Esophagus squamous epithelium (tissue), 4 donors: ENCODE data around the gene SLC17A3.

ENCODE experiments used
- POLR2A ChIP-seq, 4 donors: fragments of 450-650 bp; IDR thresholded peaks; one replicate each; pipeline ENCODE4 v1.6.1; 2017; ENCODE audit warnings: antibody characterized with exemption in 4 of 4, mild to moderate bottlenecking in 4 of 4, moderate library complexity in 3 of 4
- TF ChIP-seq, protein P1 (sequence below), 6 experiments: fragments of 450-650 bp in 4 of 6; fragments of 200-600 bp in 2 of 6; sonication (generic) in 2 of 6; IDR thresholded peaks; one replicate each; pipeline ENCODE4 v1.5.1; 2016 to 2019; ENCODE audit warnings: antibody characterized with exemption in 6 of 6, mild to moderate bottlenecking in 4 of 6, moderate library complexity in 4 of 6

DNA sequence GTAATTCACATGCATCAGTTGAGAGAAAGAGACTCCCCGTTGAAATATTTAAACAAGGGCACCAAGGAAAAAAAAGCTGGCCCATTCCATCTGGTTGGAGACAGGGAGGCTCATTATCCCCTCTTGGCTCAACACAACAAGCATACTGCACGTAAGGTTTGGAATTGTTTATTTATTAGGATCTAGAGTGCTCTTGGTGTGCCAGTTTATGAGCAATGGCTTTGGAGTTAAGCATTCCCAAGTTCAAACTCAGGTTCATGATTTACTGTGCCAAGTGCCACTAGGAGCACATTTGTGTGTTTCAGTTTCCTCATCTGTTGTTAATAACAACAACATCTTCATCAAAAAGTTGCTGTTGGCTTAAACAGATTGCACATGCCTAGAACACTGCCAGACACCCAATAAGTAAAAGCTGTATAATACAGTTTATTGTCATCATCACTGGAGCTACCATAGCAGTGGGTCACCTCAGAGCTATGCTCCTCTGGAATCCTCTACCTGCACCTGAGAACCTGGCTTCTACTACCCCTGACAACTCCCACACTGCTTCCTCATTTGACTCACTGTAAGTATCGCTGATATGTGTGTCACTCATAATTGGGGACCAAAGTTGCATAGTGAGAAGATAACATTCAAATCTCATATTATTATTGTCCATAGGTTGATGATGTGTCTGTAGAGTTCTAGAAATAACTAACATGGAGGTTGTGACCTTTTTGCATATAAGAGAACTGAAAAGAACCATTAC lies 5.4 kb downstream of the SLC17A3 start:
- no peak for TF ChIP-seq POLR2A (IDR thresholded peaks at IDR 0.05)
- TF ChIP-seq, protein P1, sequence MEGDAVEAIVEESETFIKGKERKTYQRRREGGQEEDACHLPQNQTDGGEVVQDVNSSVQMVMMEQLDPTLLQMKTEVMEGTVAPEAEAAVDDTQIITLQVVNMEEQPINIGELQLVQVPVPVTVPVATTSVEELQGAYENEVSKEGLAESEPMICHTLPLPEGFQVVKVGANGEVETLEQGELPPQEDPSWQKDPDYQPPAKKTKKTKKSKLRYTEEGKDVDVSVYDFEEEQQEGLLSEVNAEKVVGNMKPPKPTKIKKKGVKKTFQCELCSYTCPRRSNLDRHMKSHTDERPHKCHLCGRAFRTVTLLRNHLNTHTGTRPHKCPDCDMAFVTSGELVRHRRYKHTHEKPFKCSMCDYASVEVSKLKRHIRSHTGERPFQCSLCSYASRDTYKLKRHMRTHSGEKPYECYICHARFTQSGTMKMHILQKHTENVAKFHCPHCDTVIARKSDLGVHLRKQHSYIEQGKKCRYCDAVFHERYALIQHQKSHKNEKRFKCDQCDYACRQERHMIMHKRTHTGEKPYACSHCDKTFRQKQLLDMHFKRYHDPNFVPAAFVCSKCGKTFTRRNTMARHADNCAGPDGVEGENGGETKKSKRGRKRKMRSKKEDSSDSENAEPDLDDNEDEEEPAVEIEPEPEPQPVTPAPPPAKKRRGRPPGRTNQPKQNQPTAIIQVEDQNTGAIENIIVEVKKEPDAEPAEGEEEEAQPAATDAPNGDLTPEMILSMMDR (IDR thresholded peaks at IDR 0.05), result no peak
